ENCODE data around the gene ZDHHC14.

ZDHHC14 gene

GRCh38 chr6:157453978-157454377 lies 73.0 kb downstream of the ZDHHC14 start:
- TF ChIP-seq MAX (IDR thresholded peaks at IDR 0.05) (no peak), EGR1 (IDR thresholded peaks at IDR 0.05) (no peak), EP300 (IDR thresholded peaks at IDR 0.05; ENCODE audit: borderline replicate concordance) (no peak), RAD21 (IDR thresholded peaks at IDR 0.05; ENCODE audit: low read depth) (no peak), CREB1 (IDR thresholded peaks at IDR 0.05; ENCODE audit: low read depth) (no peak), TAF1 (IDR thresholded peaks at IDR 0.05; ENCODE audit: low read depth) (no peak), TCF12 (IDR thresholded peaks at IDR 0.05; ENCODE audit: low read depth) (no peak), FOXM1 (IDR thresholded peaks at IDR 0.05; ENCODE audit: borderline replicate concordance, low read depth) (no peak), NFIC (IDR thresholded peaks at IDR 0.05) (no peak), CEBPB (IDR thresholded peaks at IDR 0.05) (no peak), TEAD4 (IDR thresholded peaks at IDR 0.05) (no peak), ZBTB7A (IDR thresholded peaks at IDR 0.05; ENCODE audit: low read depth) (no peak), REST (IDR thresholded peaks at IDR 0.05; ENCODE audit: low read depth) (no peak), USF1 (IDR thresholded peaks at IDR 0.05) (no peak), YY1 (IDR thresholded peaks at IDR 0.05; ENCODE audit: low read depth) (no peak)

GRCh38 chr6:157454762-157455714 lies 74.0 kb downstream of the ZDHHC14 start:
- no peak for TF ChIP-seq CREB1 (IDR thresholded peaks at IDR 0.05; ENCODE audit: low read depth)
- no peak for TF ChIP-seq RAD21 (IDR thresholded peaks at IDR 0.05; ENCODE audit: low read depth)
- no peak for TF ChIP-seq EGR1 (IDR thresholded peaks at IDR 0.05)
- TF ChIP-seq USF1 (IDR thresholded peaks at IDR 0.05) = no peak
- no peak for TF ChIP-seq ZBTB7A (IDR thresholded peaks at IDR 0.05; ENCODE audit: low read depth)
- no peak for TF ChIP-seq CEBPB (IDR thresholded peaks at IDR 0.05)
- TF ChIP-seq REST (IDR thresholded peaks at IDR 0.05; ENCODE audit: low read depth) = no peak
- TF ChIP-seq FOXM1 (IDR thresholded peaks at IDR 0.05; ENCODE audit: borderline replicate concordance, low read depth) = no peak
- TF ChIP-seq EP300 (IDR thresholded peaks at IDR 0.05; ENCODE audit: borderline replicate concordance) = no peak
- TF ChIP-seq TCF12 (IDR thresholded peaks at IDR 0.05; ENCODE audit: low read depth) = no peak
- TF ChIP-seq TAF1 (IDR thresholded peaks at IDR 0.05; ENCODE audit: low read depth) = no peak
- no peak for TF ChIP-seq TEAD4 (IDR thresholded peaks at IDR 0.05)
- TF ChIP-seq YY1 (IDR thresholded peaks at IDR 0.05; ENCODE audit: low read depth) = no peak
- TF ChIP-seq NFIC (IDR thresholded peaks at IDR 0.05) = no peak
- no peak for TF ChIP-seq MAX (IDR thresholded peaks at IDR 0.05)

GRCh38 chr6:157455731-157456523 lies 74.9 kb downstream of the ZDHHC14 start:
- TF ChIP-seq CREB1 (IDR thresholded peaks at IDR 0.05; ENCODE audit: low read depth) = no peak
- no peak for TF ChIP-seq REST (IDR thresholded peaks at IDR 0.05; ENCODE audit: low read depth)
- TF ChIP-seq MAX (IDR thresholded peaks at IDR 0.05) = no peak
- no peak for TF ChIP-seq RAD21 (IDR thresholded peaks at IDR 0.05; ENCODE audit: low read depth)
- no peak for TF ChIP-seq ZBTB7A (IDR thresholded peaks at IDR 0.05; ENCODE audit: low read depth)
- TF ChIP-seq TEAD4 (IDR thresholded peaks at IDR 0.05) = no peak
- no peak for TF ChIP-seq YY1 (IDR thresholded peaks at IDR 0.05; ENCODE audit: low read depth)
- TF ChIP-seq FOXM1 (IDR thresholded peaks at IDR 0.05; ENCODE audit: borderline replicate concordance, low read depth) = no peak
- TF ChIP-seq NFIC (IDR thresholded peaks at IDR 0.05) = no peak
- TF ChIP-seq EGR1 (IDR thresholded peaks at IDR 0.05) = no peak
- no peak for TF ChIP-seq TAF1 (IDR thresholded peaks at IDR 0.05; ENCODE audit: low read depth)
- TF ChIP-seq USF1 (IDR thresholded peaks at IDR 0.05) = no peak
- no peak for TF ChIP-seq EP300 (IDR thresholded peaks at IDR 0.05; ENCODE audit: borderline replicate concordance)
- no peak for TF ChIP-seq CEBPB (IDR thresholded peaks at IDR 0.05)
- no peak for TF ChIP-seq TCF12 (IDR thresholded peaks at IDR 0.05; ENCODE audit: low read depth)
